ENCODE measurements around the gene MAP1S.

DNA sequence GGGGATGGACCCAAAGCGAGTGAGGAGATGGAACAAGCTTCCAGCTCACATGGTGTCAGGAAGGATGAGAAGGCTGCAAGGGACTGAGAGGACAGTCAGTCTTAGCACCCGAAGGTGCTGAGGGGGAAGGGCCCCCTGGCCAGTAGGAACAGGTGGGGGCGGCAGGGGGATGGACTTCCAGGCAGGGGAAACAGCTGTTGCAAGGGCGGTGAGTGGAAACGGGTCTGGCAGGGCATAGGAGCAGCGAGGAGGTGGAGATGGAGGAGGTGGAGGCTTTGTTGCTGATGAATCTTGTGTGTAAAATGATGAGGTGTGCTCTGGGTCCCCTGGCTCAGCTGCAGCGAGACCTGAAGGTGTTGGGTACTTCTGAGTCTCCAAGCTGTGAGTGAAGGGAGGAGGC lies 1.2 kb downstream of the MAP1S start:
- TF ChIP-seq, protein P1, sequence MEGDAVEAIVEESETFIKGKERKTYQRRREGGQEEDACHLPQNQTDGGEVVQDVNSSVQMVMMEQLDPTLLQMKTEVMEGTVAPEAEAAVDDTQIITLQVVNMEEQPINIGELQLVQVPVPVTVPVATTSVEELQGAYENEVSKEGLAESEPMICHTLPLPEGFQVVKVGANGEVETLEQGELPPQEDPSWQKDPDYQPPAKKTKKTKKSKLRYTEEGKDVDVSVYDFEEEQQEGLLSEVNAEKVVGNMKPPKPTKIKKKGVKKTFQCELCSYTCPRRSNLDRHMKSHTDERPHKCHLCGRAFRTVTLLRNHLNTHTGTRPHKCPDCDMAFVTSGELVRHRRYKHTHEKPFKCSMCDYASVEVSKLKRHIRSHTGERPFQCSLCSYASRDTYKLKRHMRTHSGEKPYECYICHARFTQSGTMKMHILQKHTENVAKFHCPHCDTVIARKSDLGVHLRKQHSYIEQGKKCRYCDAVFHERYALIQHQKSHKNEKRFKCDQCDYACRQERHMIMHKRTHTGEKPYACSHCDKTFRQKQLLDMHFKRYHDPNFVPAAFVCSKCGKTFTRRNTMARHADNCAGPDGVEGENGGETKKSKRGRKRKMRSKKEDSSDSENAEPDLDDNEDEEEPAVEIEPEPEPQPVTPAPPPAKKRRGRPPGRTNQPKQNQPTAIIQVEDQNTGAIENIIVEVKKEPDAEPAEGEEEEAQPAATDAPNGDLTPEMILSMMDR (IDR thresholded peaks at IDR 0.05; ENCODE audit: control extremely low read depth in 1 of 3, insufficient read depth in 1 of 3, low read depth in 1 of 3, low read length in 3 of 3) = no peak
- TF ChIP-seq POLR2A (IDR thresholded peaks at IDR 0.05; ENCODE audit: control extremely low read depth in 1 of 2, low read depth in 2 of 2, low read length in 2 of 2) = no peak
- TF ChIP-seq NRF1 (IDR thresholded peaks at IDR 0.05; ENCODE audit: low read depth, low read length) = no peak
- no peak for TF ChIP-seq CTBP2 (IDR thresholded peaks at IDR 0.05; ENCODE audit: borderline replicate concordance, insufficient read depth, insufficient read length, low read length)
- TF ChIP-seq JUND (IDR thresholded peaks at IDR 0.05; ENCODE audit: low read length) = no peak
- TF ChIP-seq, protein P2, sequence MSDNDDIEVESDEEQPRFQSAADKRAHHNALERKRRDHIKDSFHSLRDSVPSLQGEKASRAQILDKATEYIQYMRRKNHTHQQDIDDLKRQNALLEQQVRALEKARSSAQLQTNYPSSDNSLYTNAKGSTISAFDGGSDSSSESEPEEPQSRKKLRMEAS (IDR thresholded peaks at IDR 0.05) = no peak
- TF ChIP-seq TEAD4 (IDR thresholded peaks at IDR 0.05; ENCODE audit: low read depth, low read length) = no peak
- no peak for TF ChIP-seq POU5F1 (IDR thresholded peaks at IDR 0.05; ENCODE audit: low read depth, low read length)
- TF ChIP-seq EP300 (IDR thresholded peaks at IDR 0.05; ENCODE audit: borderline replicate concordance in 1 of 2, low read depth in 2 of 2, low read length in 2 of 2) = no peak
- no peak for TF ChIP-seq CBX5 (IDR thresholded peaks at IDR 0.05; ENCODE audit: low read depth, low read length)
- TF ChIP-seq EZH2 (IDR thresholded peaks at IDR 0.05; ENCODE audit: low read depth, low read length, severe bottlenecking) = no peak
- TF ChIP-seq POLR2AphosphoS5 (IDR thresholded peaks at IDR 0.05; ENCODE audit: low read depth, low read length) = no peak
- TF ChIP-seq CEBPB (IDR thresholded peaks at IDR 0.05; ENCODE audit: low read depth, low read length) = no peak
